Cardiac septum (tissue), 1 donor: Measurements from ENCODE around the gene SPATA6L. TPM values are rescaled to one million over a fixed set of nuclear protein-coding genes. Genes with fewer than 3 reads are reported as not detected.
A peak's percentile ranks its signal among the peaks of the same experiment; 100 is the strongest.

ENCODE experiments used
- DNase-seq: peaks from one replicate; pipeline ENCODE4 v3.0.0-alpha.2; 2020; ENCODE audit warnings: low spot score
- intact Hi-C: fragments of 100-400 bp; cut with DNase I; formaldehyde crosslinking; loops from one replicate; pipeline ENCODE4 v1.14.0; 2022
- long read RNA-seq: library from polyadenylated mRNA; unstranded; transcript quantifications from one replicate; pipeline ENCODE4 v2.0.0, GENCODE V29; 2021
- total RNA-seq: library from RNA; stranded (reverse); fragmentation: NEBNext Ultra II Directional; extraction: Animal tissue kit (Norgen Biotek cat#: 25700); gene quantifications from one replicate; pipeline ENCODE4 v1.2.1, GENCODE V29; 2021
- donor health status: DM: no; HTN: no; CAD: no.

The SPATA6L gene
- total RNA-seq, result 2.4 TPM
- long read RNA-seq, result 0 reads

- DNase-seq, result peak; percentile 86
- intact Hi-C loops, result loop anchor here (10.0 kb wide), 1 partner anchor 319 kb away; the partner anchor contains the start of gene JAK2
Measured at GRCh38 chr9:4666042-4666699, at the start of gene SPATA6L. Gene SPATA6L (minus strand): TSS chr9:4666480. CDS start chr9:4666250, 230 bp downstream.

GRCh38 chr9:4714266-4715016 lies 48.2 kb upstream of the SPATA6L start:
- intact Hi-C loops, result no loop called here
- no peak for DNase-seq

GRCh38 chr9:4713849-4714248 lies 47.6 kb upstream of the SPATA6L start:
- intact Hi-C loops, result no loop called here
- no peak for DNase-seq

GRCh38 chr9:4709380-4709779 lies 43.1 kb upstream of the SPATA6L start:
- no peak for DNase-seq
- intact Hi-C loops, result no loop called here

GRCh38 chr9:4706971-4707622 lies 40.8 kb upstream of the SPATA6L start:
- no peak for DNase-seq
- intact Hi-C loops, result no loop called here

GRCh38 chr9:4706021-4706420 lies 39.7 kb upstream of the SPATA6L start:
- intact Hi-C loops, result no loop called here
- no peak for DNase-seq

- intact Hi-C loops, result no loop called here
- DNase-seq, result no peak
Measured at GRCh38 chr9:4704129-4704528, 37.8 kb upstream of the SPATA6L start.

GRCh38 chr9:4701526-4701925 lies 35.2 kb upstream of the SPATA6L start:
- intact Hi-C loops, result no loop called here
- DNase-seq, result no peak

GRCh38 chr9:4700932-4701331 lies 34.7 kb upstream of the SPATA6L start:
- intact Hi-C loops, result no loop called here
- no peak for DNase-seq

- intact Hi-C loops, result no loop called here
- DNase-seq, result no peak
Measured at GRCh38 chr9:4700091-4700490, 33.8 kb upstream of the SPATA6L start.

- intact Hi-C loops, result no loop called here
Measured at GRCh38 chr9:4691795-4692194, 25.5 kb upstream of the SPATA6L start.

GRCh38 chr9:4690144-4690543 lies 23.9 kb upstream of the SPATA6L start:
- no peak for DNase-seq
- intact Hi-C loops, result no loop called here

More at GRCh38 chr9:4691795-4692194, 25.5 kb upstream of the SPATA6L start:
- DNase-seq, result no peak

GRCh38 chr9:4689687-4690104 lies 23.4 kb upstream of the SPATA6L start:
- intact Hi-C loops, result no loop called here
- no peak for DNase-seq

GRCh38 chr9:4689021-4689420 lies 22.7 kb upstream of the SPATA6L start:
- intact Hi-C loops, result no loop called here
- no peak for DNase-seq

- intact Hi-C loops, result no loop called here
- no peak for DNase-seq
Measured at GRCh38 chr9:4686584-4686983, 20.3 kb upstream of the SPATA6L start.

- no peak for DNase-seq
- intact Hi-C loops, result no loop called here
Measured at GRCh38 chr9:4686112-4686511, 19.8 kb upstream of the SPATA6L start.

GRCh38 chr9:4684820-4685219 lies 18.5 kb upstream of the SPATA6L start:
- intact Hi-C loops, result no loop called here
- no peak for DNase-seq

- no peak for DNase-seq
- intact Hi-C loops, result no loop called here
Measured at GRCh38 chr9:4680750-4681149, 14.5 kb upstream of the SPATA6L start.

- intact Hi-C loops, result no loop called here
- no peak for DNase-seq
Measured at GRCh38 chr9:4680173-4680525, 13.9 kb upstream of the SPATA6L start.

GRCh38 chr9:4679268-4680172 lies 13.2 kb upstream of the SPATA6L start, which contains the start of gene CDC37L1:
Gene CDC37L1 (plus strand): TSS chr9:4679569. CDS start chr9:4679768, 199 bp downstream.
- intact Hi-C loops, result loop anchor here (2.0 to 5.0 kb wide), 2 partner anchors 17 to 63 kb away; partner anchors contain the start of genes AK3 and PLPP6
- peak; percentile 99 for DNase-seq
